A204.1 (cell line): ENCODE measurements around the gene UBA6.
"Not testable (repeated sequence)": the region's sequence is repeated elsewhere in the genome, so short reads cannot be mapped to it uniquely, and the experiment has no call there.

ENCODE experiments used
- FAIRE-seq: peaks from 2 replicates; lab custom pipeline; 2012; peaks lifted over from hg19 to GRCh38; lab: Jason Lieb, UNC

Gene UBA6

DNA sequence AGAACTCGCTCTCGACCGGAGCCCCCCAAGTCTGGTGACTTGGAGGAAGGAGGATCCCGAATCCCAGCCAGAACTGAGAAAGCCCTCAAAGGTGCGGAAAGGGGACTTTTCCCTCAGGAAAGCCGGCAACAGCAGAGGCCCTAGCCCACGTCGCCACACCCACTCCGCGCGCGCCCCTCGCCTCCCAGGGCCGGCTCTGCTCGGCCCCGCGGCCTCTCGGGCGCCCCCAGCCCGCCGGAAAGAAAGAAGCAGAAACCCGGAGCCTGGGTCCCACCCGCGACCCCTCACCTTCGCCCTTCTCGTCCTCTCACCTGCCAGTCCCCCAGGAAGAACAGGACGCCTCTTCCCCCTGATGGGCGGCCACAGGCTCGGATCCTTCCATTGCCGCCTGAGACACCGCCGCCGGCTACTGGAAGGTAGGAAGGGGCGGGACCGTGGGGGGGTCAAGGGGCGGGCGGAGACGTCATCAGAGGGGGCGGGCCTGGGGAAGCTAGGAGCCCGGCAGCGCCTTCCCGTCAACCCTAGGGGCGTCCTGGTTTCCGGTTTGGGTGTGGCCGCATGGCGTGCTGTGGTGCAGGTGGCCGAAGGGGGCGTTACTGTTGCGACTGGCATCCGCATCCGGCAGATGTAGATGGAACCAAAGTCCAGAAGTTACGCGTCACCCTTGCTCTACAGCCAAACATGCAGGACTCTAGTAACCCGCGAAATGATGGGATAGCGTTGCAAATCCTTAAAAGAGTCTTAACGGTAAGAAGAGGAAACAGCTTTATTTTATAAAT is at the start of gene UBA6:
TSS of gene UBA6 (minus strand) at position 418 of the 779 bp plus-strand sequence. CDS start at position 382, 36 bp downstream.
- peak; percentile 91 for FAIRE-seq

DNA sequence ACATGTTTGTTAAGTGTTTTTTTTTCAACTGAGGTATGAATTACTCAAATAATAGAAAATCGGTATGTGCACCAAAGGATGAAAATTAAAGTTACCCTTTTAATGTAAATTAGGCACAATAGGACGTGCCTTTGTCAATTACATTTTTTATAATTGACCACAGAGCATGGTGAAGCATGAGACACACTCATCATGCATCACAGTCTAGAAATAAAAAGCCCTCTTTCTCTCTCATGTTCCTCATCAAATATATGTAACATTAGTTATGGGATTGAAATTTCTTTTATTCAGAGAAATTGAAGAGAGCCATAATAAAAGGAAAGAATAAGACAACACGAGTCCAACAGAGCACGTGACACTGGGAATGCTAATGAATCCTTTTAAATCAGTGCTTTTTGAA is 49.7 kb upstream of the UBA6 start:
- no peak for FAIRE-seq

DNA sequence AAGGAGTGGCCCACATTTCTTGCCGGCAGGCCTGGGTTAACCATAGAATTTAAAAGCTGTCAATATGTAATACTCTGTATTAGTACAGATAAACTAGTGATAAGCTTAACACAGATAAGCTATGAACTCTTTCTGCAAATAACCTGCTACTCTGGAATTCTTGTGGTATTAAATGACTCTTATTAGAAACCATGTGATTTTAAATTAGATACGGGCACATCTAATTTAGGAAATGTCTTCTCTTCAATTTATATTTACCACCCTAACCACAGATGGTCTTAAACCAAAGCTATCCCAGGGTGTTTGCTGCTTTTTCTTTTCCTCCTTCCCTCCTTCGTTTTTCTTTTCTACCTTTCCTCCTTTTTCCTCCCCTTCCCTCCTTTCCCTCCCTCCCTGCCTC is 48.3 kb upstream of the UBA6 start:
- FAIRE-seq: no peak

DNA sequence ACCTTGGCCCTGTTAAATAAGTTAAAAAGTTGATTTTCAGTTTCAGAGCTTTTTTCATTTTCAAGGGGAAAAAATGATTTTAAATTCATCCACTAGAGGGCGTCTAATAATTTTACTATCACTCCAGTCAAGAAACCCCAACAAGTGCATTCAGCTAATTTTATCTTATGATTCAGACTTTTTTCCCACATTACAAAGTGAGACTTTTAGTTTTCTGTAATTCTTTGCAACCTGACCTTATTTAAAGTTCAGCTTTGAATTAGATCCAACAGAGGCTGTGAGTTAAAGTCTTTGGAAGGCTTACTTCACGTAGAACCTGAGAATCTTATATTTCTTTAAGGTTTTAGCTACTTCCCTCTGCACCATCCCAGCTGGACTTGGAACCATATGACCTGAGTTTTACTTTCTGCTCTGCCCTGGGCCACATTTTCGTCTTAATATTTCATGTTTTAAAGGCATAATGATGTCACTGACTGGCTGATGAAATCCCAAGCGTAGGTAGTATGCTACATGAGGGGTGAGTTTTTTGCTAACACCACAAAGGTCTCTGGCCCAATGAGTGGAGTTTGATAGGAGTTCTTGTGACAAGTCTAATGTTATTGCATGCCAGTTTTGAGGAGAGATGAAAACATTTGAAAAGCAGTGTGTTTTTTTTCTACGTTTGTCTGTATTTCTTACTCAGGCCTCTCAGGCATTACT is 46.0 kb upstream of the UBA6 start:
- peak; percentile 96 for FAIRE-seq

DNA sequence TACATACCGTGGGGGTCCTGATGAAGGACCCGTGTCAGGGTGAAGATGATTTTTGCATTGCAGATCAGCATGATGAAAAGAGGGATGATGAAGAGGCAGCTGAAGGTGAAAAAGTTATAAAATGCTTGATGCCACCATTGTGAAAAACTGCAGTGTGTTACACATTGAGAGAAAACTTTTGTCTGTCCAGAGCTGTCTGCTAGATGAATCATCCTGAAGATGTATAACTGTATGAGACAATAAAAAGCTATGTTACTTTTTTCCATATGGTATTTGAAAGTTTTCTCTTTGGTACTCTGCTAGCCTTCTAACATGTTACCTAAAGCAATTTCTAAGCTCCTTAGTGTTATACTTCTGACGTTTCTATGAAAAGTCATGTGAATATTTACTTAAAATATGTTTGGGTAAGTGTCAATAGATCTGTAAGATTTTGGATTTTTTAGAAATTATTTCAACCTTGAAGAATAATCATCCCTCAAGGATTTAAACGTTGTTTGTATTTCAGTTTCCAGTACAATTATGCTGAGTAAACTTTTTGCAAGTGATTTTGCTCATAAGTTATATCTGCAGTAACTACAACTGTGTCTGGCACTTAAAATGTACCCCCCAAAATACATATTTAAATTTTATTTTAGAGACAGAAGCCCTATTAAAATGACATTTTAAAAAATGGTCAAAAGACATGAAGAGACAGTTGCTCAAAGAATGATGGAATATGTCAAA is 43.8 kb upstream of the UBA6 start:
- no peak for FAIRE-seq

DNA sequence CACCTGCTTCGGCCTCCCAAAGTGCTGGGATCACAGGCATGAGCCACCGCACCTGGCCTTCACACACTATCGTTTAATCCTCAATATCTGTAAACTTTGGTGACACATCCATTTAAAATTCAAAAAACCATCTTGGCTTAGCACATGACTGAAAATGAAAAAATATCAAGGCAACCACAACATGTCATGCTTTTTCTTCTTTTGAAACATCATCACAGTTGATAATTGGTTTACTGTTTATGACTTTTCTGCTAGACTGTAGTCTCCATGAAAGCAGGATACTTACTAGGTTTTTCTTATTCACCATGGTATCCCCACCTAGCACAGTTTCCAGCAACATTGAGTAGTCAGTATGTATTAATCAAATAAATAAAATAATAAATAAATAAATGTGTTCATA is 42.2 kb upstream of the UBA6 start:
- FAIRE-seq: no peak

DNA sequence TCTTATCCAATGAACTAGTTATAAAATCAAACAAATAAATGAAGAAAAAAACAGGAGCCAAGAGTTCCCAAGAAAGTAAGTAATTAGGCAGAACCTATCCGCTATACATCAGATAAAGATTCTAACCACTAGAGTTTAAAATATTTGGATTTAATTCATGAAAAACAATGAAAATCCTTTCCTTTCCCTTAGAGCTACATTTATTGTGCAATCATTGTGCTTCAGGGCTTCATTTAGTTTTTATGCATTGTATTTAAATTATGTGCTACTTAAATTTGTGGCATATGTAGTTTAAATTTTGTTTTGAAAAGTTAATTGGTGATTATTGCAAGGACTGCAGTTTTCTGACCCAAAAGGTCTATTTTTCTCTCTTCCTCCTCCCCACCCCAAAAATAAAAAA is 35.3 kb upstream of the UBA6 start:
- FAIRE-seq: no peak

DNA sequence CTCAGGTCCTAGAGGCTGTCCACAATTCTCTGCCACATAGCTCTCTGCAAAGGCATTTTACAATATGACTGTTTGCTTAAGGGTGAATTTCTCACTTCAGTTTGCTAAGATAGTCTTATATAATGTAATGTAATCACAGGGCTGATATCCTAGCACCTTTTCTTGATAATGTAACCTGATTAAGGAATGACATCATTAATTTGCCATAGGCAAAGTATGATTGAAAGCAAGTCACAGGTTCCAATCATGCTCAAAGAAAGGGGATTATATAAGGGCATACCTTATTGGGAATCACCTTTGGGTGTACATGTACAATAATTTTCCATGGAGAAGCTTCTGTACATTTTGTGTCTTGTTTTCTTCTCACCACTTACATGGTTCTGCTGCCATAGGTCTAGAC is 34.4 kb upstream of the UBA6 start:
- no peak for FAIRE-seq

DNA sequence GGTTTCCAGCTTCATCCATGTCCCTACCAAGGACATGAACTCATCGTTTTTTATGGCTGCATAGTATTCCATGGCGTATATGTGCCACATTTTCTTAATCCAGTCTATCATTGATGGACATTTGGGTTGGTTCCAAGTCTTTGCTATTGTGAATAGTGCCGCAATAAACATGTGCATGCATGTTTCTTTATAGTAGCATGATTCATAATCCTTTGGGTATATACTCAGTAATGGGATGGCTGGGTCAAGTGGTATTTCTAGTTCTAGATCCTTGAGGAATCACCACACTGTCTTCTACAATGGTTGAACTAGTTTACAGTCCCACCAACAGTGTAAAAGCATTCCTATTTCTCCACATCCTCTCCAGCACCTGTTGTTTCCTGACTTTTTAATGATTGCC is 29.6 kb upstream of the UBA6 start:
- FAIRE-seq: not testable (repeated sequence)

DNA sequence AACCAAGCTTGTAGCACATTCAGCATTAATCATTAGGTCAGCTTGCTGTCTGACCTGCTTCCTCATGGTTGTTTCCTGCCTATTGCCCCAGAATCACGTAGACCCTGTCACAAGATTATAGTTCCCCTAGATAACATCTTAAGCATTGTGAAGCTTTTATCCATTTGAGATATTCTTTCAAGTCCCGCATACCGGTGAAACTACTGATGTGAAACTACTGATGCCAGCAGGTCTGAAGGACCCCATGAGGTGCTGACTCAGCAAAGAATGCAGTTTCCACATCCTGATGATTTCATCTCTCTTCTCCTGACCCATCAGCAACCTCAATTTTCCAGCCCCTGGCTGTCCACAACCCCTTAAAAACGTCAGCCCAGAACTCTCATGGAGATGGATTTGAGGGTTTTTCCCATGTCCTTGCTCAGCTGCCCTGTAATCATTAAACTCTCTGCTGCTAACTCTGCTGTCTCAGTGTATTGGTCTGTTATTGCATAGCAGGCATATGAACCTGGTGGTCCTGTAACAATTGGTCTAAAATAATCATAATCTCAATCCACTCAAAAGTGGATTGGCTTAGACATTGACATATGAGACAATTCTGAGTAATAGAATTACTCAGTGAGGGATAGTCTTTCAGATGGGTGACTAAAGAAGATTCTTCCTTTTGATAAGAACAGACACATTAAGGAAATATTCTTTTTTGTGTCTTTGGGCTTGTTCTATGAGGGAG is 26.3 kb upstream of the UBA6 start:
- FAIRE-seq: no peak

DNA sequence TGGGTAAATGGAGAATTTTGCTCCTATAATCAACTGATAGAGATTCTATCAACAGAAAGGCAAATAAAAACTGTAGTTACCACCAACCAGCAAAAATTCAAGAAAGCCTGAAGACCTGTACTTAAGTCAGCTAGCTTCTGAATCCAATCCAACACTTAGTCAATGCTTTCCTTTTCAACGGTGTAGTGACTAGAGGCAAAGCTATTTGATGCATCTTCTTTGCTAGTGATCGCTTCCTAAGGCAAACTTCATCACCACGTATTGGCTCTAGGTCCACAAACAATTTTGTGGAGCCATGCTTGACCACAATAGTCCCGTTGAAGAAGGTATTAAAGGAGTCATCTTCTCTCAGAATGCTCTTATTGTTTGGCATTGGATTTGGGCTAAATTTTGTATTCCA is 25.0 kb upstream of the UBA6 start:
- FAIRE-seq: no peak

DNA sequence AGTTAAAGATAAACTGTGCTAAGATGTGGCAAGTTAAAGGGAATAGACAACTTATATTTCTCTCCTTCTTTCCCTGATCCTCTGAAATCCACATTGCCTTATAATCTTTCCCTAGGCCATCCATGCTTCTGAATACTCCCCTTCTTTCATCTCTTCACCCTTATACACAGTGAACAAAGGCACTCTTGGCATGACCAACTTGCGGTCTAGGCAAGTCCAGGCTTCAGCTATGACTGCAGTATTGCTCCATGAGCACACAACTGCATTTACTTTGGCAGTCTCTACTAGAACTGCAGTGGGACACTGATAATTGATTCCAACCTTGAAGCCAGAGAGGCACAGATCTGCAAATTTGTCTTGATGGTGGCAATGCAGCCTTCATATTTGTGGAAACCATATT is 24.2 kb upstream of the UBA6 start:
- no peak for FAIRE-seq

DNA sequence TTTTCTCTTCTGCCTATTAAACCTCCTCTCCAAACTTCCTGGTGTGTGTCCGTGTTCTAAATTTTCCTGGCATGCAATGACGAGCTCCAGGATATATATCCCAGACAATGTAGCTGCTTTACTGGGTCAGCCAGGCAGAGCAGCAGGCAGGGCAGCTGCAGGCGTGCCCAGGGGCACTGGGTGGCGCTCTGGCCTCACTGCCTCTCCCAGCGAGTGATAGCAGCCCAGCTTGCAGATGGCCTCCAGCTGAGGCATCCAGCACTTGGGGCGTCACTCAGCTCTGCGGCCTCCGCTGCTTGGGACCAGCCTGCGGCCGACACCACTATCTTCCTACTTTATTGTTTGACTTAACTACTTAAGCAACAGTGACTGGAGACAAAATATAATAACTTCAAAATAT is 23.0 kb upstream of the UBA6 start:
- no peak for FAIRE-seq

DNA sequence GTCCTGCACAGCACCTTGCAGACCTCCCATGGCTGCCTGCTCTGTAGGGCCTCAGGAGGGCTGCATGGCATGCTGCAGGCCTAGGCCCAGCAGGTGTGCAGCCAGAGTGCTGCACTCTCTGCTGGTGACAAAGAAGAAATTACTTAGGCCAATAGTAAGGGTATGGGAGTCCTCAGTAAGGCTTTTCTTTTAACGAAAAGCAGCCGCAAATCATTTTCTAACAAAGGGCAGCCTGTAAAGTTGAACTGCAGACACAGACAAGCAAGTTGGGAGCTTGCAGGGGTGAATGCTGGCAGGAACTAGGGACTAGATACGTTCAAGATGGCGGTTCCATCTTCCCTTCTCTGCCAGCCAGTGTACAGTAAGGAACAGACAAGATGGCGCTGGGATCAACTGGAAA is 22.4 kb upstream of the UBA6 start:
- FAIRE-seq: no peak

DNA sequence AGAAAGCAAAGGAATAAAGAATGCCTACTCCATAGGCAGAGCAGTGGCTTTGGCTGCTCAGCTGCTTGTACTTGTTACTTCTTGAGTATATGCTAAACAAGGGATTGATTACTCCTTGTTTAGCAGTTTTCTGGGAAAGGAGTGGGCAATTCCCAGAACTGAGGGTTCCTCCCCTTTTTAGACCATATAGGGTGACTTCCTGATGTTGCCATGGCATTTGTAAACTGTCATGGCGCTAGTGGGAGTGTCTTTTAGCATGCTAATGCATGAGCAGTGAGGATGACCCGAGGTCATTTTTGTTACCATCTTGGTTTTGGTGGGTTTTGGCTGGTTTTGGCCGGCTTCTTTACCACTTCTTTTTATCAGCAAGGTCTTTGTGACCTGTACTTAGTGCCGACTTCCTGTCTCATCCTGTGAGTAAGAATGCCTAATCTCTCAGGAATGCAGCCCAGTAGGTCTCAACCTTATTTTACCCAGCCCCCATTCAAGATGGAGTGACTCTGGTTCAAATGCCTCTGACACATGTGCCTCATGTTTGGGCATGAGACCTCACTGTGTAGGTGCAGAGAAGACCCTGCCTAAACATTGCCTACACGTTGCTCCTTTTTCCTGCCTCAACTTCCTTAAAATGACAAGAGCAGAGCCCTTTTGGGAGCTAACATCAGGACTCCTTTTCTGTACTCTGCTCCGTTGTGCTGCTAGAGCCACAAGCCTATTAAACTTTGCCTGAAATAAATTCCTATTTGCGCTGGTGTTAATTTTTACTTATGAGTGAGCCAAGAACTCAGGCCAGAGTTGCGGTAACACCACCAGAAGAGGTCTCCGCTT is 21.0 kb upstream of the UBA6 start:
- no peak for FAIRE-seq

DNA sequence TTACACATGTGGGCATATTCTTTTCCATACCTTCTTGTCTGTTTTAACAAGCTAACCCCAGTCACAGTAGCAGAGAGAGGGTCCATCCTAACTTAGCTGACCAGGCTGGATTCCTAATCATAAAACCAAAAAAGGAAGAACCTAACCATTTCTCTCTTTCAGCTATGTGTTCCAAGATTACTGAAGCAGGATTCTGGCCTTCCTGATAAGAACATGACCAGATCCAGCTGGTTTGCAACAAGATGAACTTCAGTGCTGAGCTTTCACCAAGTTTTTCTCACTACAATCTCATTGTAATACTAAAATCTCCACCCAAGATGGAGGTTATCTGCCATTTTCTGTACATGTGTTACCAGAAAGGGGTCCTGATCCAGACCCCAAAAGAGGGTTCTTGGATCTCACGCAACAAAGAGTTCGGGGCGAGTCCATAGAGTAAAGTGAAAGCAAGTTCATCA is 20.4 kb upstream of the UBA6 start:
- FAIRE-seq: no peak

DNA sequence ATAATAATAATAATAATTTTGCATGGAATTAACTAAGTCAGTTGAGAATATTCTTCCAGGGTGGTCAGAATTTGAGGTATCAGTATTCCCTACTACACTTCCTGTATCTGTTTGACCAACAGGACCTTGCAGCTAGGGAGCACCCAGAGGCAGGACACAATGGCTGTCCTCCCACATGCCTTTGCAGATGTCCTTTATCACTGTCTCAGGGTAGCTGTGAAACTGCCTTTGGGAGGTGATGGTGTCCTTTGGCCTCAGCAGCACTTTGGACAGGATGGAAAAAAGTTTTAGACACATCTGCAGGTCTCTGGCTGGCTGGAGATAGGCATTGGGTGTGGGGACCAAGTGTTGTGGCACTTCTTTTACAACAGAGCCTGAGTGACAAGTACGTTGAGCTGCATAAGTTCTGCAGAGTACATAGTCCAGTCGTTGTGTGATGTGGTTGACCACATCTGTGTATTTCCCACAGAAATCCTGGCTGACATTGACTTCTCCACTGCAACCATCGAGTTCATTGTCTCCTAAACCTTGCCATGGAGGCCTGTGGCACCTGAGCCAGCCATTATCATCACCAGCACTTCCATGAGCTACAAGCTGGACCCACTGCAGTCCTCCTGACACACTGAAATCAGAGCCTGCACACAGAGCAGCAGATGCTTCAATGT is 19.1 kb upstream of the UBA6 start:
- FAIRE-seq: no peak

DNA sequence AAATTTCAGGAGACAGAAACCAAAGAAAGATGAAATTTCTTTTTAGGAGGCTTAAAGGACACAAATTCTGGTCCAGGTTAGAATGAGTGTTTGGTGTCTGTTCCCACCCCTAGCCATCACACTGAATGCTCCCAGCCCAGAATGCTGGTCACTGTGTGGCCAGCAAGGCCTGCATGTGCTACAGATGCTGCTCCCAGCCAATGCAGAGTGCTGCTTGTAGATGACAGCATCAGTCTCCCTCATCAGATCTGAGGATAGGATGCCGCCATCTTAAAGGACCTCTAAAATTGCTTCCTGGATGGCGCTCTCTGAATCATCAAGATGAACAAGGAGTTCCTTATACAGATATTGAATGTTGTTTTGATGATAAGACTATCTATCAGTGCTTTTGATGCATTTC is 17.9 kb upstream of the UBA6 start:
- FAIRE-seq: no peak

DNA sequence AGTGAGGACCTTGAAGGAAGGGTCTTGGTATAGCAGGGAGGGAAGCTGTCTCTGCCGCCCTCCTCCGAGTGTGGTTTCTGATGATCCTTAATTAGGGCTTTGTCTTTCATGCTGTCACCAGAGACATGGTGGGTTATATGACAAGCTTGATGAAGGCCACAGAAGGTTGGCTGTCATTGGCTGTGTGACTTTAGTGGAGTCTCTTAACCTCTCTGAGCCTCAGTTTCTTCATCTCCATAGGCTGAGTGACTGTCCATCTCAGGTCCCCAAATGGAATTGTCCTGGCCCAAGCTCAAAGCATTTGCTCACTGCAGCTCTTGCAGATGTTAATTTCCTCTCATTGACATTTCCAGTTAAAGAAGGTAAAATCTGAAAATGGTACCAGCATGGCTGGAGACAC is 16.6 kb upstream of the UBA6 start:
- no peak for FAIRE-seq

DNA sequence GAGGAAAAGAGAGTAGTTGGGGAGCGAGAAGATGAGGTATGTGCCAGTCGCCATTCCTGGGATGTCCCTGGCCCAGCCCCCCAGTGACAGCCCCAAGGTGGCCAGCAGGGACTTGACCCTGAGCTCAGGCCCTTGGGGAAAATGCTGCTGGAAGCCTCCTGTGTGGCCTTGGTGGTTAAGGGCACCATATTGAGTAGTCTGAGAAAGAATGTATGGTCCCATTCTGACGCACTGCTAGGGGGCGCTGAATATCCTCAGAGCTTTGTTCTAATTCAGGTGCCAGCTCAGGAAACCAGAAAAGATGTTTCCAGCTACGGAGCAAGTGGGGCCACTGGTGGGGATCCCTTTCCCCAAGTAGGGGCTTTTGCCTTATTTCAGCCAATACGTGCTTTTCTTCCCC is 14.0 kb upstream of the UBA6 start:
- FAIRE-seq: no peak

DNA sequence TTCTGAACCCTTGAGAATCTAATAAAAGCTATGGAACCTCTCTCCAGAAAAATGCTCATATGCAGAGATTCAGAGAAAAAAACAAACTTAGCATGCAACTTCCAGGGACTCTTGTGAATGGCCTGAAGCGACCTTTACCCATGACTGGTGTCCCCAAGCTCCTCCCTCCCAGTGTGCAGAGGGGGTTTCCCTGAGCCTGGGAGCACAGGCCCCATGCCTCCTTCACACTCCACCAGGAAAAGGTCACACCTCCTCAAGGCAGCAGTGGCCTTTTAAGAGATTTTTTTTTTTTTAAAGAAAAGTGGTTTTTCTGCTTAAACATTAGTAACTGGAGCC is 13.3 kb upstream of the UBA6 start:
- FAIRE-seq: no peak
